PC-9 (cell line): ENCODE results near the gene GID4. TPM values are rescaled to one million over a fixed set of nuclear protein-coding genes. Genes with fewer than 3 reads are reported as not detected.
A peak's percentile ranks its signal among the peaks of the same experiment; 100 is the strongest.

Experiments used
- BruUV-seq: library from RNA; stranded (reverse); fragments of 400-500 nt; replicated peaks from 2 replicates; lab custom pipeline; 2021; lab: Mats Ljungman, UMichigan
- CTCF ChIA-PET: fragments of 300-600 bp; sonication (Branson Sonifier 250); formaldehyde crosslinking; loops from one replicate; lab custom pipeline; 2022; ENCODE audit warnings: antibody characterized with exemption; lab: Charles Lee
- POLR2A ChIA-PET: fragments of 300-600 bp; sonication (Branson Sonifier 250); formaldehyde crosslinking; loops from one replicate; lab custom pipeline; 2022; ENCODE audit warnings: antibody characterized with exemption; ENCODE audit not compliant: unreplicated experiment; lab: Charles Lee
- DNase-seq, 2 experiments: peaks; one replicate each; pipeline versions ENCODE4 v3.0.0 to v3.0.0-alpha.2; 2015 to 2022; ENCODE audit warnings: mixed read lengths in 1 of 2
- H2AFZ ChIP-seq: fragments of 200-600 bp; sonication (generic); 2 replicates; pipeline ENCODE4 v1.8.1; 2017; ENCODE audit warnings: antibody characterized with exemption
- H3F3A ChIP-seq: fragments of 200-600 bp; sonication (generic); 2 replicates; pipeline ENCODE4 v1.8.1; 2017; ENCODE audit warnings: antibody characterized with exemption, mild to moderate bottlenecking, low read depth; ENCODE audit not compliant: insufficient read depth
- H3K27ac ChIP-seq: fragments of 200-600 bp; sonication (generic); 2 replicates; pipeline ENCODE4 v1.6.1; 2016; ENCODE audit warnings: mixed run types
- H3K27me3 ChIP-seq: fragments of 200-600 bp; sonication (generic); 2 replicates; pipeline ENCODE4 v1.6.1; 2016; ENCODE audit warnings: low read depth, mixed run types; ENCODE audit not compliant: insufficient read depth
- H3K36me3 ChIP-seq: fragments of 200-600 bp; sonication (generic); 2 replicates; pipeline ENCODE4 v1.6.1; 2016; ENCODE audit warnings: low read depth, mixed run types
- H3K4me1 ChIP-seq: fragments of 200-600 bp; sonication (generic); replicated peaks from 2 replicates; pipeline ENCODE4 v1.6.1; 2016; ENCODE audit warnings: mixed run types; ENCODE audit not compliant: insufficient read depth
- H3K4me2 ChIP-seq: fragments of 200-600 bp; sonication (generic); 2 replicates; pipeline ENCODE4 v1.6.1; 2017; ENCODE audit warnings: mixed run types
- H3K4me3 ChIP-seq: fragments of 200-600 bp; sonication (generic); 2 replicates; pipeline ENCODE4 v1.6.1; 2016; ENCODE audit warnings: mixed run types
- H3K79me2 ChIP-seq: fragments of 200-600 bp; sonication (generic); 2 replicates; pipeline ENCODE4 v1.6.1; 2017; ENCODE audit warnings: low read depth, mixed run types
- H3K9me2 ChIP-seq: fragments of 200-600 bp; sonication (generic); 2 replicates; pipeline ENCODE4 v1.8.1; 2017; ENCODE audit warnings: mild to moderate bottlenecking; ENCODE audit not compliant: insufficient read depth
- H3K9me3 ChIP-seq: fragments of 200-600 bp; sonication (generic); 2 replicates; pipeline ENCODE4 v1.8.1; 2016; ENCODE audit warnings: low read depth; ENCODE audit not compliant: insufficient read depth
- H4K20me1 ChIP-seq: fragments of 200-600 bp; sonication (generic); 2 replicates; pipeline ENCODE4 v1.8.1; 2017; ENCODE audit not compliant: insufficient read depth
- CTCF ChIP-seq: fragments of 200-600 bp; sonication (generic); conservative IDR thresholded peaks from 2 replicates; pipeline ENCODE4 v1.6.1; 2017; ENCODE audit warnings: mixed run types, antibody characterized with exemption, mild to moderate bottlenecking, moderate library complexity
- EZH2 ChIP-seq: fragments of 200-600 bp; sonication (generic); IDR thresholded peaks from 2 replicates; pipeline ENCODE4 v1.8.0; 2017; ENCODE audit warnings: antibody characterized with exemption, low read depth
- intact Hi-C: fragments of 100-400 bp; cut with micrococcal nuclease; formaldehyde crosslinking; loops from one replicate; pipeline ENCODE4 v1.10.0; 2022; ENCODE audit not compliant: unreplicated experiment
- total RNA-seq: library from RNA; stranded (reverse); gene quantifications from 2 replicates; pipeline ENCODE4 v1.2.3, GENCODE V29; 2021

Gene GID4
- total RNA-seq, 1 experiment from 2014 or later = 19.0 TPM

- Histone ChIP-seq H3K9me3 (no peaks in the 10 kb centered on the region), H2AFZ (no peak overlapping the region), H3K79me2 (no peaks in the 10 kb centered on the region), H3K4me3 (no peak overlapping the region), H3K9me2 (no peaks in the 10 kb centered on the region), H3K36me3 (no peaks in the 10 kb centered on the region), H3F3A (peaks cover 11% of the 10 kb centered on the region), H3K27ac (peak overlapping the region; percentile 33), H3K4me2 (peak overlapping the region; percentile 17), H3K27me3 (no peaks in the 10 kb centered on the region), H3K4me1 (peaks cover 18% of the 10 kb centered on the region), H4K20me1 (no peaks in the 10 kb centered on the region)
- CTCF ChIA-PET = interaction anchor here (0.6 to 1.1 kb wide), 3 partner anchors 21 to 402 kb away, joined by 3 to 5 read pairs (median 5); no protein-coding TSS in a partner anchor
- TSS peak; percentile 37 for BruUV-seq
- intact Hi-C loops = no loop called here
- POLR2A ChIA-PET = interaction anchor here (0.6 to 0.9 kb wide), 5 partner anchors 53 to 362 kb away, joined by 4 to 7 read pairs (median 5); partner anchors contain the start of genes DRC3 and TOM1L2
- TF ChIP-seq EZH2 (no peak), CTCF (no peak)
- peak; percentile 60 to 85 for DNase-seq
Measured at GRCh38 chr17:18025241-18025944, 13.8 kb upstream of the GID4 start.

GRCh38 chr17:18025945-18026776 is 13.0 kb upstream of the GID4 start:
- Histone ChIP-seq H4K20me1 (no peaks in the 10 kb centered on the region), H3K9me3 (no peaks in the 10 kb centered on the region), H3K4me2 (0 out of 2 replicates have a peak overlapping the region, but pooled peaks have one; percentile 2), H2AFZ (no peak overlapping the region), H3F3A (peaks cover 11% of the 10 kb centered on the region), H3K27ac (peak overlapping the region; percentile 33), H3K4me1 (peaks cover 18% of the 10 kb centered on the region), H3K79me2 (no peaks in the 10 kb centered on the region; the same call in 1 of the 2 replicates), H3K9me2 (no peaks in the 10 kb centered on the region), H3K36me3 (no peaks in the 10 kb centered on the region), H3K4me3 (no peak overlapping the region), H3K27me3 (no peaks in the 10 kb centered on the region)
- TF ChIP-seq EZH2 = no peak
- no peak for TF ChIP-seq CTCF
- TSS peak; percentile 59 for BruUV-seq
- no peak for DNase-seq
- ChIA-PET CTCF (interaction anchor here (0.6 kb wide), 1 partner anchor 19 kb away, joined by 3 read pairs; no protein-coding TSS in a partner anchor), POLR2A (interaction anchor here (0.9 kb wide), 1 partner anchor 54 kb away, joined by 7 read pairs; the partner anchor contains the start of genes DRC3 and TOM1L2)
- intact Hi-C loops = no loop called here

GRCh38 chr17:18027280-18027679 is 11.9 kb upstream of the GID4 start:
- peaks cover 25% of the 10 kb centered on the region for H3K4me1 ChIP-seq
- H3F3A ChIP-seq = peaks cover 11% of the 10 kb centered on the region
- no peak overlapping the region for H3K27ac ChIP-seq
- ChIA-PET POLR2A (no interaction called here), CTCF (no interaction called here)
- BruUV-seq = no TSS peak
- no peak overlapping the region for H2AFZ ChIP-seq
- no peaks in the 10 kb centered on the region for H4K20me1 ChIP-seq
- no peaks in the 10 kb centered on the region for H3K36me3 ChIP-seq
- intact Hi-C loops = no loop called here
- TF ChIP-seq CTCF (no peak), EZH2 (no peak)
- H3K79me2 ChIP-seq = peaks cover under 1% of the 10 kb centered on the region; the same call in 1 of the 2 replicates
- H3K4me2 ChIP-seq = no peak overlapping the region
- no peaks in the 10 kb centered on the region for H3K9me3 ChIP-seq
- no peaks in the 10 kb centered on the region for H3K27me3 ChIP-seq
- H3K9me2 ChIP-seq = no peaks in the 10 kb centered on the region
- no peak for DNase-seq
- no peak overlapping the region for H3K4me3 ChIP-seq
